Hematopoietic multipotent progenitor cell treated with erythropoietin and hydrocortisone succinate and interleukin-3 and kit ligand, for 17 days (in vitro differentiated cells): ENCODE results near the gene GOLGA6L1.
"Not testable (repeated sequence)": the region's sequence is repeated elsewhere in the genome, so short reads cannot be mapped to it uniquely, and the experiment has no call there.

Experiments used
- DNase-seq: peaks from one replicate; pipeline ENCODE4 v3.0.0-alpha.2; 2015; ENCODE audit warnings: low spot score

The GOLGA6L1 gene, protein sequence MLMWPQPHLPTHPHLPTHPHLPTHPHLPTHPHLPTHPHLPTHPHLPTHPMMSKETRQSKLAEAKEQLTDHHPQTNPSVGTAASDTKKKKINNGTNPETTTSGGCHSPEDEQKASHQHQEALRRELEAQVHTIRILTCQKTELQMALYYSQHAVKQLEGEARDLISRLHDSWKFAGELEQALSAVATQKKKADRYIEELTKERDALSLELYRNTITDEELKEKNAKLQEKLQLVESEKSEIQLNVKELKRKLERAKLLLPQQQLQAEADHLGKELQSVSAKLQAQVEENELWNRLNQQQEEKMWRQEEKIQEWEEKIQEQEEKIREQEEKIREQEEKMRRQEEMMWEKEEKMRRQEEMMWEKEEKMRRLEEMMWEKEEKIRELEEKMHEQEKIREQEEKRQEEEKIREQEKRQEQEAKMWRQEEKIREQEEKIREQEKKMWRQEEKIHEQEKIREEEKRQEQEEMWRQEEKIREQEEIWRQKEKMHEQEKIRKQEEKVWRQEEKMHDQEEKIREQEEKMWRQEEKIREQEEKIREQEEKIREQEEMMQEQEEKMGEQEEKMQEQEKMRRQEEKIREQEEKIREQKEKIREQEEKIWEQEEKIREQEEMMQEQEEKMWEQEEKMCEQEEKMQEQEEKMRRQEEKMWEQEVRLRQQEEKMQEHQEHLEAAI

DNA sequence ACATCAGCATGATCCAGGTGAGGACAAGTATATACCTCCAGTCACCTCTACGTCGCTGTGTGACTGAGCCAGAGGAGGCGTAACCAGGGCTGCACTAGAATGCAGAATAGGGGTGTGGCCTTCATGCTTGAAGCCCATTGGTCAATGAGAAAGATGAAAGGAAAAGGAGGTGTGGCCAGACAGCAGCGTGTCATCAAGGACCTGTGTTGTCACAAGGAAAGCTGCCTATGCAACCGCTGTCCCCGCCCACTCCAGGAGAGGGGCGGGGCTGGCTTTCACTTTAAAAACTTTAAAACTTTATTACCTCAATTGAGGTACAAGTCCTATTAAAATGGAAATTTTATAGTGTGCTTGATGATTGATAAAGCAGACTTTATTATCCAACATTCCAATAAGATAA is at the start of gene GOLGA6L1:
GOLGA6L1 (minus strand) TSS at position 101 of the 400 bp plus-strand sequence; CDS start at position 10, 91 bp downstream.
- DNase-seq = not testable (repeated sequence)

DNA sequence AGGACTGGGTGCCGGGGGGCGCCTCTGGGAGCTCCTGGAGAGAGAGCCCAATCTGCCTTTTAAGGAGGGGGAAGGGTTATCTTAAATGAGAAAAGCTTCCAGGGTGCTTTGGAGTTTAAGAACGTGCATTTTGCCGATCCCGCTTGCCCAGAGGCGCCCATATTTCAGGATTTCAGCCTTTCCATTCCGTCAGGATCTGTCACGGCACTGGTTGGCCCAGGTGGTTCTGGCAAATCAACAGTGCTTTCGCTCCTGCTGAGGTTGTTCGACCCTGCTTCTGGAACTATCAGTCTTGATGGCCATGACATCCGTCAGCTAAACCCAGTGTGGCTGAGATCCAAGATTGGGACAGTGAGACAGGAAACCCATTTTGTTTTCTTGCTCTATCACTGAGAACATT is 44.6 kb upstream of the GOLGA6L1 start:
- not testable (repeated sequence) for DNase-seq

DNA sequence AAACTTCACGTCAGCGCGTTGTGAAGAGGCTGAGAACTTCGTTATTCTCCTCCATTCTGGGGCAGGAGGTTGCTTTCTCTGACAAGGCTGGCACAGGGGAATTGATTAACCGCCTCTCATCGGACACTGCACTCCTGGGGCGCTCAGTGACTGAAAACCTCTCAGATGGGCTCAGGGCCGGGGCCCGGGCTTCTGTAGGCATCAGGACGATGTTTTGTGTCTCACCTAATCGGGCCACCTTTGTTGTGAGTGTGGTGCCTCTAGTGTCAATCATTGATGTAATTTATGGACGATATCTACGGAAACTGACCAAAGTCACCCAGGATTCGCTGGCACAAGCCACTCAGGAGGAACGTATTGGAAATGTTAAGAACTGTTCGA is 43.9 kb upstream of the GOLGA6L1 start:
- DNase-seq = not testable (repeated sequence)

DNA sequence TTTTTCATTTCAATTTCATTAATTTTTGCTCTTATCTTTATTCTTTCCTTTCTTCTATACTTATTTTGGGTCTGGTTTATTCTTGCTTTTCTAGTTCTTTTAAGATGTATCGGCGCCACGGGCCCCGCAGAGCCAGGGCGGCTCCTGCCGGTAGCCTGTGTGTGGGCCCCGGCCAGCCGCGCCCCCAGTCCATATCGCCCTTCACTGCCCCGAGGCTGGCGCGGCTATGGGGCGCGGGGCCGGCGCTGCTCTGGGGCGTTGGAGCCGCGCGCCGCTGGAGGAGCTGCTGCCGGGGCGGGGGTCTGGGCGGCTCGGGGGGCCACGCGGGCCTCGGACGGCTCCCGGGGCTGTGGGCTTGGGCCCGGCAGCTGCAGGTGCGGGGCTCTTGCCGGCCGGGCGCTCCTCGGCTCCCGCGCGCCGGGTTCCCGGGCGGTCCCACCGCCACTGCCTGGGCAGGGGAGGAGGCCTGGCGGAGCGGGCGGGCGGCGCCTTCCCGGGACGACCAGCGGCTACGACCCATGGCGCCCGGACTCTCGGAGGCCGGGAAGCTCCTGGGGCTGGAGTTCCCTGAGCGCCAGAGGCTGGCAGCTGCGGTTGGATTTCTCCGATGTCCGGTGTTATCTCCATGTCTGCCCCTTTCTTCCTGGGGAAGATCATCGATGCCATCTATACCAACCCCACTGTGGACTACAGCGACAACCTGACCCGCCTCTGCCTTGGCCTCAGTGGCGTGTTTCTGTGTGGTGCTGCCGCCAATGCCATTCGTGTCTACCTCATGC is 43.3 kb upstream of the GOLGA6L1 start:
- not testable (repeated sequence) for DNase-seq

DNA sequence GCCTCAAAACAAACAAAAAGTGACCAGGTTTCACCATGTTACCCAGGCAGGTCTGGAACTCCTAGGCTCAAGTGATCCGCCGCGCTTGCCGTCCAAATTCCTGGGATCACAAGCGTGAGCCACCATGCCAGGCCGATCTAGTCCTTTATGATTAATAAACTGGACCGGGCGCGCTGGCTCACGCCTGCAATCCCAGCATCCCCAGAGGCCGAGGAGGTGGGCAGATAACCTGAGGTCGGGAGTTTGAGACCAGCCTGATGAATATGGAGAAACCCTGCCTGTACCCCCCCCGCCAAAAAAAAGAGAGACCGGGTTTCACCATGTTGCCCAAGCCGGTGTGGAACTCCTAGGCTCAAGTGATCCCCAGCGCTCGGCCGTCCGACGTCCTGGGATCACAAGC is 40.1 kb upstream of the GOLGA6L1 start:
- not testable (repeated sequence) for DNase-seq

DNA sequence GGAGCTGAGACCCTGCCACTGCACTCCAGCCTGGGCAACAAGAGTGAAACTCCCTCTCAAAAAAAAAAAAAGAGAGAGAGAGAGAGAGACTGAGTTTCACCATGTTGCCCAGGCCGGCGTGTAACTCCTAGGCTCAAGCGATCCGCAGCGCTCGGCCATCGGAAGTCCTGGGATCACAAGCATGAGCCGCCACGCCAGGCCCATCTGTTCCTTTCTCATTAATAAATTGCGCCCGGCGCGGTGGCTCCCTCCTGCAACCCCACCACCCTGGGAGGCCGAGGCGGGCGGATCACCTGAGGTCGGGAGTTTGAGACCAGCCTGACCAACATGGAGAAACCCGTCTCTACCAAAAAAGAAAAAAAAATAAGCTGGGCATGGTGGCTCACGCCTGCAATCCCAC is 39.0 kb upstream of the GOLGA6L1 start:
- not testable (repeated sequence) for DNase-seq

DNA sequence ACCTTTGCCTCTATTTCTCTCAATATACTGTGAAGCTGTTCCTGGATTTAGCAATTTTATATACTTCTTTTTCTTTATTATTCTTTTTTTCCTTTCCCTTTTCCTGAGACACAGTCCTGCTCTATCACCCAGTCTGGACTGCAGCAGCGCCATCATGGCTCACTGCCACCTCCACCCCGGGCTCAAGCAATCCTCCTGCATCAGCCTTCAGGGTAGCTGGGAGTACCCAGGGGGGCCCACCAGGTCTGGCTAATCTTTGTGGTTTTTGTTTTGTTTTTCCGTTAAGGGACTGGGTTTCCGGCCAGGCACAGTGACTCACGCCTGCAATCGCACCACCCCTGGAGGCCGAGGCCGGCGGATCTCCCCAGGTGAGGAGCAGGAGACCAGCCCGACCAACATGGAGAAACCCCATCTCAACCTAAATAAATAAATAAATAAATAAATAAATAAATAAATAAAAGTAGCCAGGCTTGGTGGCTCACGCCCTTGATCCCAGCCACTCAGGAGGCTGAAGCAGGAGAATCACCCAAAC is 38.1 kb upstream of the GOLGA6L1 start:
- DNase-seq = not testable (repeated sequence)

DNA sequence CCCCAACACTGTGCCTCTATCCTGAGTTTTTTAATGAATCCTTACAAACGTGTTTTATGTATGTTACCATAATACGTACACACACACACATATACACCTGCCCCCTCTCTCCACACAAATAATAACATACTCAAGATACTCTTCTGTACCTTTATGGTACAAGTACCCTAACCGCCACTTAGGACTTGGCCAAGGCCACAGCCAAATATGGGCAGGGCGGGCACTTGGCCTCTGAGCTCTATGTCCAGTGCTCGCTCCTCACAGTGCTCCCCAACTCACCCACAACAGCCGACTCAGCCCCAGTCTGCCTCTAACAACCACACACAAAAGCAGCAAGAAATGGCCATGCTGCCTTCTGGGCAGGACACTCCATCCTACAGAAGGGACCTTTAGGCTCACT is 3.8 kb downstream of the GOLGA6L1 start:
- DNase-seq = not testable (repeated sequence)

DNA sequence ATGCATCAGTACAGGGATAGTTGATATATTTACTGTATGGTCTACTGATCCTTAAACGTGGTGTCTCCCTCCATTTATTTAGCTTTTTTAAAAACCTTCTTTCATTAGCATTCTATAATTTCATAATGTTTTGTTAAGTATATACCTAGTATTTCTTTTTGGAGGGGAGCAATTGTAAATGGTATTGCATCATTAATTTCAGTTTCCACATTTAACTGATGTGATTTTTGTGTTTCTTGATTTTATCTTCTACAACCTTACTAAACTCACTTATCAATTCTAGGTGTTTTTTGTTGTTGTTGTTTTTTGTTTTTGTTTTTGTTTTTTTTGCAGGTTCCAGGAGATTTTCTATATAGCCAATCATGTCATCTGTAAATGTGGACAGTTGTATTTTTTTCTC is 18.4 kb downstream of the GOLGA6L1 start:
- no peak for DNase-seq

DNA sequence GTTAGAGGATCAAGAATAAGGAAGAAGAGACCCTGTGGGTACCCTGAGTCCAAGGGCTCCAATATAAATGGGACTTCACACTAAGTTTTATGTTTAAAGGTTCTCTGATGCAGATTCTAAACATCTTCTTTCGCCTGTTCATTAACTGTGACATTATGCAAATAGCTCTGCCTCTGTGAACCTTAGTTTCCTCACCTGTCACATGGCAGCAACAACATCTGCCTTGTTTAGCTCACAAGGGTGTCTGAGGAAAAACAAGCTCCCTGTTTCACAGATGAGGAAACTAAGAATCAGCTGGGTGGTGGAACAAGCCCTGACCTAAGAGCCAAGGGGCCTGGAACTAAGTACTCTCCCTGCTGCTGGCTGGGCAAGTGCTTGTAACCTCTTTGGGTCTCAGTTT is 40.8 kb downstream of the GOLGA6L1 start:
- DNase-seq = no peak

DNA sequence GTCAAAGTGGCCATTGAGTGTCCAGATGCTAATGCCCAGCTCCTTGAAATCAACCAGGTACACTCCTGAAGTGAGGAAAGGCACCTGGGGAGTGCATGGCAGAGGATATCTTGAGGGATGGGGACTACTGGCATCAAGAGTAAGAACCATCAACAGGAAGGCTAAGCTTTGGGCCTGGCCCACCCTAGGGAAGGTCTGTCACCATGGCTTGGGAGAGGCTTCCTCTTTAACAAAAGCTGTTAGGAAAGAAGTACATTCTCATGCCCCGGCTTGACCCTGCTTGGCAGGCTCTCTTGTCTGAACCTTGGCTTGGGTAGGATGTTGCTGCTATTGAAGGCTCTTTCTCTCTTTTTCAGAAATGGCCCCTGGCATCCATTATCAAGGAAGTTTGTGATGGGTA is 53.5 kb downstream of the GOLGA6L1 start:
- no peak for DNase-seq

DNA sequence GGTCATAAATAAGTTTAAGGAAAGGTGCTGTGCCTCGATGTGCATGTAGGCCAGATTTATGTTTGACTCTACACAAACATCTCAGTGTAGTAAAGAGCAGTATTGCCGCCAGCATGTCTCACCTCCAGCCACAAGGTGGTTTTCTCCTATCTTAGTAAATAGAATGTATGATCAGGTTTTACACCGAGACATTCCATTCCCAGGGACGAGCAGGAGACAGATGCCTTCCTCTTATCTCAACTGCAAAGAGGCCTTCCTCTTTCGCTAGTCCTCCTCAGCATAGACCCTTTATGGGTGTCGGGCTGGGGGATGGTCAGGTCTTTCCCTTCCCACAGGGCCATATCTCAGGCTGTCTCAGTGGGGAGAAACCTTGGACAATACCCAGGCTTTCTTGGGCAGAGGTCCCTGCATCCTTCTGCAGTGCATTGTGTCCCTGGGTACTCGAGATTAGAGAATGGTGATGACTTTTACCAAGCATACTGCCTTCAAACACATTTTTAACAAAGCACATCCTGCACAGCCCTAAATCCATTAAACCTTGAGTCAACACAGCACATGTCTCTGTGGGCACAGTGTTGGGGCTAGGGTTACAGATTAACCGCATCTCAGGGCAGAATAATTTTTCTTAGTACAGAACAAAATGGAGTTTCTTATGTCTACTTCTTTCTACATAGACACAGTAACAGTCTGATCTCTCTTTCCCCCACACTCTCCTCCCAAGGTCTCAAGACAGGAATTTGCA is 54.5 kb downstream of the GOLGA6L1 start:
- not testable (repeated sequence) for DNase-seq

DNA sequence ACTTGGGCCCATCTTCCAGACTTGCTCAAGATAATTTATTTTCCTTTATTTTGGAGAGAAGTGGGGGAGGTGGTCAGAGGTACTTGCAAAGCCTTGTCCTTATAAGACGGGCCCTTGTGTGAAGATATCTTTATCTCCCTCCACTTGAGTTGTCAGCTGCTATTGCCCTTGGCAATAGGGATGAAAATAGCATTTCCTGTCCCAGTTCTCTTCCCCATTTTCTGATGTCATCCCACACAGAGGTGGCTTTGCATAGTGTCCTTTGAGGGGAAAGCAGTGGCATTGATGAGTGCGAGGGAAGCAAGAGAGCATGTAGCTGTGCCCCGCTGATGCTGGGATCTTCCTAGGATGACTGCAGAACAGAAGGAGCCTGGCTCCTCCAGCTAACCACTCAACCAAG is 55.4 kb downstream of the GOLGA6L1 start:
- no peak for DNase-seq

DNA sequence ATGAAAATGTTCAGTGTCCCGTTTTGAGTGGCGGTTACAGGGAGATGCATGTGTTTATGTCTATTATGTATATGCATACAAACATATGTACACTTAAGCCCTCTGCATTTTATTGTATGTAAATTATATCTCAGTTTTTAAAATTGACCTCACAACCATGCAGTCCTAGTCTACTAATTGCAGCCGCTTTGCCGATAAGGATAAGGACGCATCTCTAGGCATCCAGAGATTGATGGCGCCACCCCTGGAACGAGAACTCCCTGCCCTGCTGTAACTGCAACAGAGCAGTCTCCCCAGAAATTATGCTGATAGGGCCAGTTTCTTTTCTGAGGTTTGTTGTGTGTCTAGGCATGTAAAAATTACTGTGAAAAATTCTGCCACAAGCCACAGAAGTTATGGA is 56.9 kb downstream of the GOLGA6L1 start:
- no peak for DNase-seq
